GM18502 (cell line): ENCODE data around the gene NFRKB.

ENCODE experiments used
- ATAC-seq: cut with Tn5 transposase; IDR thresholded peaks from one replicate; pipeline ENCODE4 v1.9.1; 2021; ENCODE audit warnings: mild to moderate bottlenecking; ENCODE audit not compliant: unreplicated experiment, poor library complexity

Gene NFRKB

GRCh38 chr11:129895126-129896041 lies at the start of gene NFRKB:
Gene NFRKB (minus strand): TSS chr11:129895578. CDS start chr11:129892849, 2,729 bp downstream.
- peak; percentile 95 for ATAC-seq

GRCh38 chr11:129944696-129945095 lies 49.3 kb upstream of the NFRKB start:
- ATAC-seq: no peak

- ATAC-seq: no peak
Measured at GRCh38 chr11:129943036-129943435, 47.7 kb upstream of the NFRKB start.

GRCh38 chr11:129939510-129939909 lies 44.1 kb upstream of the NFRKB start:
- no peak for ATAC-seq

- no peak for ATAC-seq
Measured at GRCh38 chr11:129938764-129939163, 43.4 kb upstream of the NFRKB start.

- ATAC-seq: no peak
Measured at GRCh38 chr11:129937592-129938238, 42.3 kb upstream of the NFRKB start.

- ATAC-seq: no peak
Measured at GRCh38 chr11:129935723-129936122, 40.3 kb upstream of the NFRKB start.

GRCh38 chr11:129933891-129934290 lies 38.5 kb upstream of the NFRKB start:
- ATAC-seq: no peak

- no peak for ATAC-seq
Measured at GRCh38 chr11:129933262-129933661, 37.9 kb upstream of the NFRKB start.

GRCh38 chr11:129932381-129933067 lies 37.1 kb upstream of the NFRKB start:
- ATAC-seq: no peak

GRCh38 chr11:129930743-129931142 lies 35.4 kb upstream of the NFRKB start:
- no peak for ATAC-seq

- ATAC-seq: no peak
Measured at GRCh38 chr11:129930296-129930695, 34.9 kb upstream of the NFRKB start.

GRCh38 chr11:129929721-129930120 lies 34.3 kb upstream of the NFRKB start:
- no peak for ATAC-seq

- ATAC-seq: no peak
Measured at GRCh38 chr11:129928923-129929692, 33.7 kb upstream of the NFRKB start.

GRCh38 chr11:129922674-129923073 lies 27.3 kb upstream of the NFRKB start:
- ATAC-seq: no peak

- ATAC-seq: no peak
Measured at GRCh38 chr11:129918361-129918760, 23.0 kb upstream of the NFRKB start.

GRCh38 chr11:129917231-129917630 lies 21.9 kb upstream of the NFRKB start:
- ATAC-seq: no peak

- ATAC-seq: no peak
Measured at GRCh38 chr11:129911298-129911697, 15.9 kb upstream of the NFRKB start.

GRCh38 chr11:129910360-129910759 lies 15.0 kb upstream of the NFRKB start:
- no peak for ATAC-seq

- no peak for ATAC-seq
Measured at GRCh38 chr11:129905402-129905801, 10.0 kb upstream of the NFRKB start.
